ENCODE data around the gene DEFB128.

Gene DEFB128

GRCh38 chr20:152131-152530 lies 37.4 kb downstream of the DEFB128 start:
- DNase-seq (ENCODE audit: low spot score) = peak; percentile 11

- DNase-seq (ENCODE audit: low spot score) = no peak
Measured at GRCh38 chr20:145877-146276, 43.6 kb downstream of the DEFB128 start.

DNA sequence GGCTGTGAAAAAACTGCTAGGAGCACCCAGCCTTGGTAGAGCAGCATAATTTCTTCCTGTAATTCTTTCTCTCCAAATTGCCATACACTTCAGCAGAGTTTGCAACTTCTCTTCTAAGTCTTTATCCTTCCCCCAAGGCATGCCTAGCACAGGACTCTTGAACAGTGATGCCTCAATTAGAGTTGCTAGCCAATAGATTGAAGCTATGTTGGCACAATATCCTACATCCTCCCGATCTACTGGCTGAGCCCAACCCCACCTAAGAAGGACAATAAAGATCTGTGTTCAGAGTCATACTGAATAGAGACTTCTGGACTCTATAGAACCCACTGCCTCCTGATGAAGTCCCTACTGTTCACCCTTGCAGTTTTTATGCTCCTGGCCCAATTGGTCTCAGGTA lies 47.2 kb downstream of the DEFB128 start, which contains the start of gene DEFB126:
TSS of gene DEFB126 (plus strand) at position 301 of the 400 bp plus-strand sequence. CDS start at position 340, 39 bp downstream.
- DNase-seq (ENCODE audit: low spot score) = no peak

Data from globus pallidus (tissue), 1 donor.